CD4-positive, alpha-beta T cell (primary cell): ENCODE results near the gene ADGRD1. TPM values are rescaled to one million over a fixed set of nuclear protein-coding genes. Genes with fewer than 3 reads are reported as not detected.

Experiments used
- ATAC-seq: fragments of 200-7000 bp; cut with Tn5 transposase; one replicate; pipeline ENCODE4 v1.10.0; 2022; ENCODE audit warnings: mild to moderate bottlenecking; ENCODE audit not compliant: poor library complexity
- CTCF ChIA-PET: fragments of 350-600 bp; sonication (Branson Sonifier 250); formaldehyde crosslinking; loops from one replicate; lab custom pipeline; 2021; ENCODE audit warnings: antibody characterized with exemption, inconsistent platforms; lab: Charles Lee
- POLR2A ChIA-PET: fragments of 350-600 bp; sonication (Branson Sonifier 250); formaldehyde crosslinking; loops from one replicate; lab custom pipeline; 2021; ENCODE audit warnings: antibody characterized with exemption, inconsistent platforms; lab: Charles Lee
- DNase-seq, 14 experiments: peaks; one replicate each; pipeline ENCODE4 v3.0.0-alpha.2; 2013 to 2020; ENCODE audit warnings: mixed read lengths in 2 of 14
- H3K27ac ChIP-seq, 2 donors: one replicate each; pipeline versions ENCODE4 v1.5.1 to v1.7.0; 2013; ENCODE audit warnings: low read length in 2 of 2, low read depth in 1 of 2, mild to moderate bottlenecking in 1 of 2
- H3K27me3 ChIP-seq, 2 experiments: 1 replicate in 1 of 2; 2 replicates in 1 of 2; pipeline versions ENCODE4 v1.6.1 to v1.7.0; 2013; ENCODE audit warnings: low read length in 2 of 2, control low read depth in 1 of 2, mild to moderate bottlenecking in 1 of 2, moderate library complexity in 1 of 2; ENCODE audit not compliant: insufficient read depth in 2 of 2, control insufficient read depth in 1 of 2
- H3K36me3 ChIP-seq: one replicate; pipeline ENCODE4 v1.6.1; 2013; ENCODE audit warnings: low read length, control low read depth; ENCODE audit not compliant: insufficient read depth
- H3K4me1 ChIP-seq: one replicate; pipeline ENCODE4 v1.6.1; 2013; ENCODE audit warnings: low read length, control low read depth; ENCODE audit not compliant: insufficient read depth
- H3K4me3 ChIP-seq: one replicate; pipeline ENCODE4 v1.5.1; 2013; ENCODE audit warnings: mild to moderate bottlenecking, low read length, moderate library complexity
- H3K9me3 ChIP-seq, 2 experiments: 1 replicate in 1 of 2; 2 replicates in 1 of 2; pipeline versions ENCODE4 v1.6.1 to v1.7.0; 2013; ENCODE audit warnings: low read length in 2 of 2, mild to moderate bottlenecking in 2 of 2, control low read depth in 1 of 2, moderate library complexity in 1 of 2; ENCODE audit not compliant: control insufficient read depth in 1 of 2, insufficient read depth in 1 of 2
- H3K27ac Mint-ChIP-seq: one replicate; pipeline ENCODE4 v1.8.0; 2020; ENCODE audit warnings: mixed read lengths
- H3K27me3 Mint-ChIP-seq: one replicate; pipeline ENCODE4 v1.8.0; 2021; ENCODE audit warnings: mixed read lengths
- H3K36me3 Mint-ChIP-seq: one replicate; pipeline ENCODE4 v1.8.0; 2021; ENCODE audit warnings: low read depth, mixed read lengths
- H3K4me1 Mint-ChIP-seq: one replicate; pipeline ENCODE4 v1.8.0; 2021; ENCODE audit warnings: low read depth, mixed read lengths
- H3K4me3 Mint-ChIP-seq: one replicate; pipeline ENCODE4 v1.8.0; 2020; ENCODE audit warnings: mild to moderate bottlenecking, mixed read lengths
- H3K9me3 Mint-ChIP-seq: one replicate; pipeline ENCODE4 v1.8.0; 2020; ENCODE audit warnings: mixed read lengths
- CTCF ChIP-seq: fragments of 200-600 bp; IDR thresholded peaks from one replicate; pipeline ENCODE4 v1.8.0; 2022; ENCODE audit warnings: antibody characterized with exemption, mild to moderate bottlenecking
- intact Hi-C, 2 experiments: fragments of 100-400 bp; cut with DNase I in 1 of 2; cut with micrococcal nuclease in 1 of 2; formaldehyde crosslinking; loops; one replicate each; pipeline versions ENCODE4 v1.15.1 to v1.9.0; 2023 to 2025; cut with DNase I, micrococcal nuclease
- total RNA-seq, 174 experiments: library from RNA in 2 of 174; stranded (reverse) in 2 of 174; gene quantifications; one replicate each; pipeline ENCODE4 v1.2.3 and lab custom pipeline; 2021 to 2026

The ADGRD1 gene
- total RNA-seq, 2 experiments from 2014 or later: 0.22 TPM; not detected in 1

- no peak overlapping the region for H3K4me3 Mint-ChIP-seq
- no peaks in the 10 kb centered on the region for H3K9me3 ChIP-seq
- no peaks in the 10 kb centered on the region for H3K36me3 ChIP-seq
- no peaks in the 10 kb centered on the region for H3K27me3 Mint-ChIP-seq
- peaks cover 2% of the 10 kb centered on the region for H3K9me3 Mint-ChIP-seq
- ChIA-PET POLR2A (no interaction called here), CTCF (no interaction called here)
- H3K27me3 ChIP-seq: peaks cover 0 to 4% of the 10 kb centered on the region in 2 experiments
- DNase-seq (no peak), ATAC-seq (no peak)
- H3K27ac ChIP-seq: no peak overlapping the region
- H3K4me1 ChIP-seq: no peaks in the 10 kb centered on the region
- no peak overlapping the region for H3K27ac Mint-ChIP-seq
- no peaks in the 10 kb centered on the region for H3K36me3 Mint-ChIP-seq
- no peaks in the 10 kb centered on the region for H3K4me1 Mint-ChIP-seq
- no peak overlapping the region for H3K4me3 ChIP-seq
- intact Hi-C loops: no loop called here
- no peak for TF ChIP-seq CTCF
Measured at GRCh38 chr12:131114271-131114670, 160.6 kb downstream of the ADGRD1 start.

GRCh38 chr12:131114942-131115584 is 161.4 kb downstream of the ADGRD1 start:
- Mint-ChIP-seq H3K9me3 (no peaks in the 10 kb centered on the region), H3K27ac (no peak overlapping the region), H3K4me3 (no peak overlapping the region), H3K4me1 (no peaks in the 10 kb centered on the region), H3K36me3 (no peaks in the 10 kb centered on the region), H3K27me3 (no peaks in the 10 kb centered on the region)
- H3K9me3 ChIP-seq: no peaks in the 10 kb centered on the region
- no peaks in the 10 kb centered on the region for H3K4me1 ChIP-seq
- TF ChIP-seq CTCF: no peak
- ChIA-PET CTCF (interaction anchor here (3.1 kb wide), 1 partner anchor 10 kb away, joined by 13 read pairs; no protein-coding TSS in a partner anchor), POLR2A (no interaction called here)
- no peak overlapping the region for H3K27ac ChIP-seq
- DNase-seq: no peak
- H3K36me3 ChIP-seq: no peaks in the 10 kb centered on the region
- no peak overlapping the region for H3K4me3 ChIP-seq
- no peak for ATAC-seq
- intact Hi-C loops: no loop called here
- H3K27me3 ChIP-seq: peaks cover 0 to 4% of the 10 kb centered on the region in 2 experiments

GRCh38 chr12:131115766-131116467 is 162.2 kb downstream of the ADGRD1 start:
- DNase-seq (no peak), ATAC-seq (no peak)
- CTCF ChIA-PET: interaction anchor here (3.1 kb wide), 1 partner anchor 11 kb away, joined by 13 read pairs; no protein-coding TSS in a partner anchor
- H3K4me1 Mint-ChIP-seq: no peaks in the 10 kb centered on the region
- H3K27me3 Mint-ChIP-seq: no peaks in the 10 kb centered on the region
- Histone ChIP-seq H3K4me3 (no peak overlapping the region), H3K36me3 (no peaks in the 10 kb centered on the region), H3K4me1 (no peaks in the 10 kb centered on the region), H3K27ac (no peak overlapping the region), H3K27me3 (peaks cover 0 to 4% of the 10 kb centered on the region in 2 experiments), H3K9me3 (no peaks in the 10 kb centered on the region)
- intact Hi-C loops: no loop called here
- no peak overlapping the region for H3K4me3 Mint-ChIP-seq
- POLR2A ChIA-PET: no interaction called here
- no peaks in the 10 kb centered on the region for H3K9me3 Mint-ChIP-seq
- H3K27ac Mint-ChIP-seq: no peak overlapping the region
- H3K36me3 Mint-ChIP-seq: no peaks in the 10 kb centered on the region
- no peak for TF ChIP-seq CTCF
